Stimulated activated CD8-positive, alpha-beta memory T cell treated with anti-CD3 and anti-CD28 coated beads, Interleukin-15, amount 100 ng/mL, for 48 hours (primary cell): Measurements from ENCODE around the gene RAMP1.

Source experiments
- DNase-seq, 2 donors: peaks; one replicate each; pipeline ENCODE4 v3.0.0-alpha.2; 2020; ENCODE audit warnings: low read depth in 2 of 2

The RAMP1 gene

GRCh38 chr2:237876951-237877491, 17.6 kb downstream of the RAMP1 start:
- no peak for DNase-seq

DNA sequence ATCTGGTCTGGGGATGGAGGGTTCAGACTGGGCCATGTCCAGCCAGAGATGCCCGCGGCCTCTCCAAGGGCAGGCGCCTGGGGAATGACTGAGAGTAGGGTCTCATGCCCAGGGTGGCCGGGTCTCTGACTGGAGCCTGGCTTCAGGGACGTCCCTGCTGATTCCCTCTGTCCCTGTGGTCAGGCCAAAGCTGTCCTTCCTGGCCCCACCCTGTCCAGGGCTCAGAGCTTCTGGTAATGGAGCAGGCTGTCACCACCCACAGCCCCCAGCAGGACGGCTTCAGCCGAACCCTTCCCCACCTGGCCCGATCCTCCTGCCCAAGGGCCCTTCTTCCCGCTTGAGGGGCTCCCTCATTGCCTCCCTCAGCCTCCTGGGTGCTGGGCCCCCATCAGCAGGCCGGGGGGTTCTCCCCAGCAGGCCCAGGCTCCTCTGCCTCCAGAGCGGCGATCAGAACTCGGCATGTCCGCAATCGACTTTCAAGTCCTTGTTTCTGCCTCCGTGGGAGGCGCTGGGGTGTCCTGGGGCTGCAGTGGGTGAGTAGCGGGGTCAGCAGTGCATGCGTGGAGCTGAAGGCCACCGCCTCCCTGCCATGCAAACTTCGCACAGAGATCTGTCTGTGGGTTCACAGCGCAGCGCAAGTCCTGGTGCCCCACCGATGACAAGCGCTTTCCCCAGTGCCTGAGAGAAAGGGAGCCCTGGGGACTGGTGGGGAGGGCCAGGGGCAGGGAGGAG, 18.3 kb downstream of the RAMP1 start:
- no peak for DNase-seq

DNA sequence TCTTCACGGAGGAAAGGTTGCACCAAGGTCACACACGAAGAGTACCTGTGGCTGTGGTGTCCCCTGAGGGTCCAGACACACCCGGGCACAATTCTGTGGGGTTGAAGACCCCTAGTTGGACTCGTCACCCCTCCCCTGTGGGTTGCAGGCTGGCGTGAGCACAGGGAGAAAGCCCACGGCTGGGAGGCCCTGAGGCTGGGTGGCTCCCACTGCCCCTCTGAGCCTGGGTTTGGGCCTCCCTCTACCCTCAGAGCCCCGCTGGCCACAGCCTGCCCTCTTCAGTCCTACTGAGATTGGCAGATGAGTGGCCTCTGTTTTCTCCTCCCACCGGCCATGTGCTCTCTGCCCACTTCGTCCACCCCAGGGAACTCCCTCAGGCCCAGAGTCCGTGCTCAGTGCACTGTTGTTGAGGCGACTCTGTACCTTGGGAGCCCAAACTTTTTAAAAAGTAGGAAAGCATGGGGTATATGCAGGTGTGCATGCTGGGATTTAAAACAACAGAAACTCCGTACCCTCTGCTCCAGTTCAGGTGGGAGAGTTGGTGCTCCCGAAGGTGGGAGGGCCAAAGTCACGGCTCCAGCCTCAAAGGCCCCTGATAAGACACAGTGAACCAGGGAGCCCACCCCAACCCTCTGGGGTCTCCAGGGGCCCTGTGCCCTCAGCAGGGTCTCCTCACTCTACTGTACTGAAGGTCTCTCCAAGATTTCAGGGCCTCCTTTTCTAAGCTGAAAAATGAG, 19.1 kb downstream of the RAMP1 start:
- no peak for DNase-seq

- no peak for DNase-seq
These were observed 19.6 kb downstream of the RAMP1 start for GRCh38 chr2:237879058-237879430.

DNA sequence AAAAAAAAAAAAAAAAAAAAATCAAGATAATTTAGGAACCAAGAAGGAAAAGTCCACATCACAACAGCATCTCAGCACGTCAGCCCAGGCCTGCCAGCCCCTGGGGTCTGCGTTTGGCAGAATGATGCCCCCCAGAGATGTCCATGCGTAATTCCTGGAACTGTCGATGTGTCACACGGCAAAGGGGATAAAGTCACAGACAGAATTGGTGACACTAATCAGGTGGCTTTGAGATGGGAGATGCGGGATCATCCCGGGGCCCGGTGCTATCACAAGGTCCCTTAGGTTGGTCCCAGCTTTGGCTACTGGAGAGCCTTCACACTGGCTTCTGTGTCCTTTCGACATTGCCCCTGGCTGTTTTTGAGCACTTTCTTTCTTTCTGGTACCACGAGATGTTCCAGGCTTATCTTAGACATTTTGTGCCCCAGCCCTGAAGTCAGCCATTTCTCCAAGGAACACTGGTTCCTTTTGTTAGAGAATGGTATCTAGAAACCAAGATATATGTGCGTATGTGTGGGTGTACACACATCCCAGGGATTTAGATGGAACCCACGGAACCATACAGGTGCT, 20.7 kb downstream of the RAMP1 start:
- no peak for DNase-seq

DNA sequence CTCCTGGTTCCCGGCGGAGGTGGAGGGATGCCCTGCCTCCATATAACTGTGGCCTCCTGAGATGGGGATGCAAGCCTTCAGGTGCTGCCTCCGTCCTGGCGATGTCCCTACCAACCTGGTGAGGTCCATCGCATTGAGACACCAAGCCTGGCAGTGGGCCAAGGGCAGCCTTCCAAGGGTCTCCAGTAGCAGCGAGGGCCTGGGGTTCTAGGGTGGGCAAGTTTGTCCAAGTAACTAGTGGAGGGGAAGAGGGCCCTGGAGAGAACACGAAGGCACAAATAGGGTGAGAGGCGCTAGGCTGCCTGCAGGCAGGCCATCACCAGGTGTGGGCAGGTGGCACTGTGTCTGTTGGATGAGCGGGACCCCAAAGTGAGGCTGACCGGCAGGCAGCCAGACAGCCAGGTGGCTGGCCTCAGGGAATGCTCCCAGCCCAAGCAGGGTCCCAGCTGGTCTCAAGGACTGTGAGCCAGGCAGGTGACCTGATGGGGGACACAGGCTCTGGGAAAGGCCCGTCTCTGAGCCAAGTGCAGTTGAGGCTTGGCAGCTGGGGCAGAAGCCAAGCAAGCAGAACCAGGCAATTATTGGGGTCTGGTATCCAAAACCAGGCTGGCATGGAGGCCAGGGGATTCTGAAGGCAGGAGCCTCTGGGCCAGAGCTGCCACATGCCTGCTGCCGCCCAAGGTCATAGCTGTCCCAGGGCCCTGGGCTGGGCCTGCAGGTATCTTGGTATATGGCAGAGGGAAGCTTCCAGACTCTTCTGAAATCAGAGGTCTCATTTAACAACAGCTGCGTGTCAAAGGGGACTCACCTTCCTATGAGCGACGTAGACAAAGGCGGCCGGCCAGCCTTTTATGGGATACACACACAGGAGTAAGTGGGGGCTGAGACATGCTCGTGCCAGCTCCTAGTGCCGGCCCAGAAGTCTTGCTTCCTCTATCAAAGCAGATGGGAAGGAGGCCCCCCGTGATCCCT, 23.4 kb downstream of the RAMP1 start:
- DNase-seq, result no peak

DNA sequence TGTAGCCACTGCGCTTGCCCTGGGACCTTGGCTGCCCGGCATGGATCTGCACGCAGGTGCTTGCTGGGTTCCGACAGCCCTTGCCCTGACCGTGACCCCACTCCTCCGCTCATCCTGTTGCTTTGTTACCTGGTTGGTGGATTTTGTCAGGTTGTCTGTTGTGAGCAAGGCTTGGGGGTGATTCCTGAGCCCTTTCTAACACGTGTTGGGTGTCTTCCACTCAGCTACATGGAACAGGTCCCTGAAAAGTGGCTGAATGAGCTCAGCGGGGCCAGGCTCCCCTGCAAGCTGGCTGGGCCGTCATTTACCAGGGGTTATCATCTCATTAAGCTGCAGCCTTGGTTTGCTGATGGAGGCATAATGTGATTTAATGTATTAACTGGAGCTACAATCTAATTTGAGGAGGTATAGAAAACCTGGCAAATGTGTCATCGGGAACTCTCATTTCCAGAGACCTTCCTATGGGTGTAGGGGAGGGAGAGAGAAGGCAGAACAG, 24.6 kb downstream of the RAMP1 start:
- DNase-seq, result no peak

- no peak for DNase-seq
These were observed 25.3 kb downstream of the RAMP1 start for GRCh38 chr2:237884681-237885080.

GRCh38 chr2:237885111-237885930, 25.9 kb downstream of the RAMP1 start:
- DNase-seq, result no peak

- no peak for DNase-seq
These were observed 26.7 kb downstream of the RAMP1 start for GRCh38 chr2:237885931-237886684.

DNA sequence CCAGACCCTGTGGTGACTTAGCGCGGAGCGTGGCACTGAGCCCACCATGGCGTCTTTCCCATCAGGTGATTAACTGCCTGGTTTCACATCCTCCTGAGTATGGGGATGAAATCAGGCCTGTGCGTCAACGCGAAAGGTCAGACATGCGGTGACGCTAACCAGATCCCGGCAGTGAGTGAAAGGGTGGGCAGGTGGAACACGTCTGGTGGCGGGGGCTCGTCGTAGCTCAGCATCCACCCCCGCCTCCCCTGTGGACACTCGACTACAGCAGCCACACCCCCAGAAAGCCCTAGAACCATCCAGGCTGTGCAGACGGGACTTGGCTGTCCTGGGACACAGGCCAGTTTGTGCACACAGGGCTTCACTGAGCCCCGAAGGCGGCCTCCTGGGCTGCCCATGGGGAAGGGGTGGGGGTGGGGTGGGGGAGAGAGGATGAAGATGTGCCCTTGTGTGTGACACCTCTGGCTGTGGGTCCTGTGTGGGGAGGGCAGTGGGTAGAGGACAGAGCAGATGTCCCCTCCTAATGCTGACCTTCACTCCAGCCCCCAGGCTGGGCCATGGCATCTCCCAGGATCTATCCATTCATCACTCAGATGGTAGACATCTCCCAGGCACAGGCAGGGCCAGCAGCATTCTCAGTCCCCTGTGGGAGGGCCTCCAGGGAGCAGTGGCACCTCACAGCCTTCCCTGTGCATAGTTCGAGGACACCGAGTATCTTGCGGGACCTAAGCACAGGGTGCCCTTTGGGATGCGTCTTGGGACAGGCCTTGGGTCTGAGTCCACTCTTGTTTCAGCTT, 27.5 kb downstream of the RAMP1 start:
- DNase-seq, result no peak

- no peak for DNase-seq
These were observed 29.0 kb downstream of the RAMP1 start for GRCh38 chr2:237888389-237888788.

GRCh38 chr2:237889016-237889415, 29.6 kb downstream of the RAMP1 start:
- DNase-seq, result no peak

GRCh38 chr2:237889811-237890210, 30.4 kb downstream of the RAMP1 start:
- DNase-seq, result no peak

- no peak for DNase-seq
These were observed 33.1 kb downstream of the RAMP1 start for GRCh38 chr2:237892478-237892877.

DNA sequence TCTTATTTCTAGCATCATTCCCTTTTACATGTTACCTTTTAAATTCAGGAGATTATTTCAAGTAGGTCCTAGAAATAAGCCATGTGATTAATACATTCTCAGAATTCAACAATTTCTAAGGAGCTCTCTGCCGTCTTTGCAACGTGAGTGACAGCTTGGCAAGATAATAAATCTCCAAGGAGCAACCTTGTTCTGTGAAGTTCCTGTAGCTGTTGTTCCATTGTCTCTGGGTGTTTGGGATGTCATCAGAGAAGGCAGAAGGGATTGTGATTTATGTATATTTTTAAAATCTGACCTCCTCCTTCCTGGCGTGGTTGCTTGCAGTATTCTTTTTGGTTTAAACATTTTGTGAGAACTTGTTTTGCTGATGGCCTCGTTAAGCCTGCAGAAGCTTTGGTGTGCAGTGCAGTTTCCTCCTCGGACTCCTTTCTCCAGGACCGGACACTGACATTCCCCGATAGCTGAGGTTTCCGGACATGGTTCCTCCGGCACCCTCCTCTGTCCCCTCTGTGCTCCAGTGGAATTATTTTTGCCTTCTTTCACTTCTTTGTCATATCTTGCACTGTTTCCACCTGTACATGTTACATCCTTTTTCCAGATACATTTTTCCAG, 33.7 kb downstream of the RAMP1 start:
- no peak for DNase-seq

DNA sequence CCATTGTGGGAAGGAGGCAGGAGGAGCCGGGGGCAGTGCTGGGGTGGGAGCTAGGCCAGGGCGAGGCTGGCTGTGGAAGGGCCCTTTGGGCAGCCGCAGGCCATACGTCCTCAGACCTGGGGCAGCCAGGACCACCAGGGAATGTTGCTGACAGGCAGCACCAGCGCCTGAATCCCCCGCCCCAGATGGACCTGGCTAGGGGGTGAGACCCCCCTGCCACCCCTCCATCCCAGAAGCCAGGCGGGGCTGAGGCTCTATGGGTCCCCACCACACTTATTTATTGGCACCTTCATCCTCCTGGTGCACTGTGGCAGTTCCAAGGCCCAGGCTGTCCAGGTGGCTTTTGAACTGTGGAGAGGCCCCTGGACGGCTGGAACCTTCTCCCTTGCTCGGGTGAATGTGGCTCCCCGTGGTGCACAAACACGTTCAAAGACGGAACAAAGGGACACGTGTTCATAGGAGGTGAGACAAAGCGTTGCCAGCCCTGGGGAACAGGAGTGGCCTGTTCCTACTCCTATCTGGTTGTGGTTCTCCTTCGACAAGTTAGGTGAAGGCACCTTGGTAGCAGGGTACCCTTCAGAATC, 35.1 kb downstream of the RAMP1 start:
- no peak for DNase-seq

DNA sequence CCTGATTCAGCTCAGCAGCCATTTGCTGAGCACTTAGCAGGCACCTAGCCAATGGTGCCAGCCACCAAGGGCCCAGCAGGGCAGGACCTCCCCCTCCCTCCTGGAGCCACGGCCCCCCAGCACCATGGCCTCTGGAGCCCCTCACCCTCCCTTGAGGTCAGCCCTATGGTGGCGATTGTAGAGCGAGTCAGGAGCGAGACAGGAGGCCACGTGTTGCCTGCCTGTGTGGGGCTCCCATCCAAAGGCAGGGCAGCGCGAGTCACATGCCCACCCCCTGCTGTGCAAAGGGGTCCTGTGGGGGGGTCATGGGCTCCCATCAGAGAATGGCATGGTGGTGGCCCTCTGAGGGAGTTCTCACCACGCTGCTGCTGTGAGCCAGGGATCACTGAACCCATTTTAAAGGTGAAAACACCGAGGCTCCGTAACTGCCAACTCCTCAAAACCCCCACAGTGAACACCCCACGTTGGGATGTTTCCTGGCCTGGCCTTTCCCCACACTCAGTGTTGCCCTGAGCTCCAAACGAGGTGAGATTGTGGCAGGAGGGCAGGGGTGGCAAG, 35.6 kb downstream of the RAMP1 start:
- no peak for DNase-seq
